GM12878 (cell line): Measurements from ENCODE around the gene SHISA7. TPM values are rescaled to one million over a fixed set of nuclear protein-coding genes. Genes with fewer than 3 reads are reported as not detected.
"Not testable (repeated sequence)": the region's sequence is repeated elsewhere in the genome, so short reads cannot be mapped to it uniquely, and the experiment has no call there.

Experiments used
- ATAC-seq: fragments of 200-7000 bp; cut with Tn5 transposase; 3 replicates; pipeline ENCODE4 v1.9.1; 2020; ENCODE audit warnings: mild to moderate bottlenecking, moderate library complexity
- BruUV-seq: library from RNA; stranded (reverse); fragments of 400-500 nt; replicated peaks from 2 replicates; lab custom pipeline; 2021; lab: Mats Ljungman, UMichigan
- CTCF ChIA-PET: fragments of 300-600 bp; sonication (Branson Sonifier 250); formaldehyde crosslinking; extraction: SDS; loops from one replicate; lab custom pipeline; 2021; ENCODE audit warnings: inconsistent platforms; lab: Yijun Ruan, JAX
- POLR2A ChIA-PET: fragments of 350-600 bp; formaldehyde crosslinking; extraction: SDS; loops from one replicate; lab custom pipeline; 2021; ENCODE audit warnings: inconsistent platforms; lab: Charles Lee
- RAD21 ChIA-PET: fragments of 300-600 bp; sonication (Branson Sonifier 250); formaldehyde crosslinking; loops from one replicate; lab custom pipeline; 2023; ENCODE audit warnings: antibody characterized with exemption; ENCODE audit not compliant: unreplicated experiment; lab: Charles Lee
- SMC1A ChIA-PET: fragments of 300-600 bp; sonication (Branson Sonifier 250); formaldehyde crosslinking; loops from one replicate; lab custom pipeline; 2023; ENCODE audit not compliant: unreplicated experiment, uncharacterized antibody; lab: Charles Lee
- DNase-seq: peaks from one replicate; pipeline ENCODE4 v3.0.0-alpha.2; 2011; ENCODE audit warnings: low read depth, low spot score
- FAIRE-seq: peaks from 3 replicates; lab custom pipeline; 2011; peaks lifted over from hg19 to GRCh38; lab: Jason Lieb, UNC
- H2AFZ ChIP-seq: 2 replicates; pipeline ENCODE4 v1.6.0; 2011; ENCODE audit warnings: low read depth, low read length, control low read depth; ENCODE audit not compliant: control insufficient read depth
- H3K27ac ChIP-seq: 2 replicates; pipeline ENCODE4 v1.5.1; 2011; ENCODE audit warnings: control low read depth; ENCODE audit not compliant: control insufficient read depth, insufficient read depth
- H3K27me3 ChIP-seq, 2 experiments: replicated peaks in 1 of 2; 2 replicates each; pipeline versions ENCODE4 v1.6.0 to v1.6.1; 2011; ENCODE audit warnings: low read length in 1 of 2; ENCODE audit not compliant: control insufficient read depth in 2 of 2, insufficient read depth in 2 of 2
- H3K36me3 ChIP-seq, 2 experiments: 2 replicates each; pipeline ENCODE4 v1.5.1; 2011; ENCODE audit warnings: low read length in 1 of 2; ENCODE audit not compliant: control insufficient read depth in 2 of 2, insufficient read depth in 2 of 2
- H3K4me1 ChIP-seq: 2 replicates; pipeline ENCODE4 v1.6.1; 2011; ENCODE audit warnings: mild to moderate bottlenecking, low read length, moderate library complexity, mixed read lengths; ENCODE audit not compliant: control insufficient read depth, insufficient read depth
- H3K4me2 ChIP-seq: 2 replicates; pipeline ENCODE4 v1.6.0; 2011; ENCODE audit warnings: control low read depth; ENCODE audit not compliant: control insufficient read depth, insufficient read depth
- H3K4me3 ChIP-seq: fragments of 200-600 bp; sonication (generic); 2 replicates; pipeline ENCODE4 v1.5.1; 2016
- H3K79me2 ChIP-seq: 2 replicates; pipeline ENCODE4 v1.6.0; 2011; ENCODE audit warnings: low read length; ENCODE audit not compliant: control insufficient read depth, insufficient read depth
- H3K9ac ChIP-seq: 2 replicates; pipeline ENCODE4 v1.8.0; 2011; ENCODE audit warnings: low read length, control low read depth, mixed read lengths; ENCODE audit not compliant: control insufficient read depth, insufficient read depth
- H3K9me3 ChIP-seq: replicated peaks from 3 replicates; pipeline ENCODE4 v1.5.1; 2011; ENCODE audit warnings: mild to moderate bottlenecking, low read length; ENCODE audit not compliant: control insufficient read depth, insufficient read depth
- H4K20me1 ChIP-seq: 2 replicates; pipeline ENCODE4 v1.6.0; 2011; ENCODE audit not compliant: control insufficient read depth, insufficient read depth
- BHLHE40 ChIP-seq, 2 experiments: fragments of 450-650 bp in 1 of 2; IDR thresholded peaks; 2 replicates each; pipeline ENCODE4 v1.6.1; 2011 to 2017; ENCODE audit warnings: low read depth in 2 of 2, borderline replicate concordance in 1 of 2, improper control_type of control experiment in 1 of 2, low read length in 1 of 2, mild to moderate bottlenecking in 1 of 2
- FOXM1 ChIP-seq: IDR thresholded peaks from 2 replicates; pipeline ENCODE4 v1.6.1; 2012; ENCODE audit warnings: low read depth, mild to moderate bottlenecking, inconsistent platforms, low read length, moderate library complexity
- GABPA ChIP-seq: IDR thresholded peaks from 2 replicates; pipeline ENCODE4 v1.6.1; 2014; ENCODE audit warnings: antibody characterized with exemption, low read depth, mild to moderate bottlenecking, inconsistent platforms
- MEF2B ChIP-seq: fragments of 450-650 bp; IDR thresholded peaks from 2 replicates; pipeline ENCODE4 v1.6.1; 2018; ENCODE audit warnings: mild to moderate bottlenecking, moderate library complexity; ENCODE audit not compliant: partially characterized antibody, poor library complexity, severe bottlenecking
- POLR2AphosphoS5 ChIP-seq: IDR thresholded peaks from 2 replicates; pipeline ENCODE4 v1.6.1; 2011; ENCODE audit warnings: mild to moderate bottlenecking, low read length, inconsistent platforms
- SMC3 ChIP-seq: IDR thresholded peaks from 2 replicates; pipeline ENCODE4 v1.6.1; 2011; ENCODE audit warnings: low read length, improper control_type of control experiment, borderline replicate concordance
- TCF3 ChIP-seq: IDR thresholded peaks from 2 replicates; pipeline ENCODE4 v1.6.1; 2012; ENCODE audit warnings: low read depth, mild to moderate bottlenecking, low read length, borderline replicate concordance; ENCODE audit not compliant: insufficient read depth
- WGBS: methylation state at CpG from one replicate; pipeline ENCODE4 v1.1.6; 2016; ENCODE audit warnings: low lambda C conversion rate; ENCODE audit not compliant: insufficient replicate concordance, insufficient coverage; ENCODE audit errors: missing lambda C conversion rate; 5-methylcytosine and 5-hydroxymethylcytosine counted together
- in situ Hi-C: fragments of 300-500 bp; cut with MboI; formaldehyde crosslinking; loops from 9 replicates; pipeline ENCODE4 v1.14.3; 2018; ENCODE audit warnings: mixed read lengths
- intact Hi-C: fragments of 100-400 bp; cut with micrococcal nuclease; formaldehyde crosslinking; loops from one replicate; pipeline ENCODE4 v1.14.2; 2022; ENCODE audit not compliant: unreplicated experiment
- polyA plus RNA-seq, 11 experiments: library from polyadenylated mRNA; depleted of rRNA in 4 of 11; unstranded in 6 of 11; stranded (reverse) in 5 of 11; fragments of >200 nt; fragmentation: Nextera tagmentation in 4 of 11; fragmentation: Illumina TruSeq in 1 of 11; extraction: Ambion mirVana in 4 of 11; extraction: Trizol in 1 of 11; gene quantifications; 1 replicate in 1 of 11; 2 replicates in 10 of 11; pipeline versions ENCODE4 v1.2.1 to v1.2.3, GENCODE V29; 2011 to 2016; ENCODE audit warnings: inconsistent platforms in 2 of 11, missing spikeins in 2 of 11, low read depth in 1 of 11
- total RNA-seq, 4 experiments: library from RNA; depleted of rRNA in 3 of 4; stranded (reverse); fragments of >200 nt in 3 of 4; fragmentation: Illumina TruSeq in 1 of 4; extraction: Trizol in 1 of 4; gene quantifications; 2 replicates each; pipeline versions ENCODE4 v1.2.1 to v1.2.3, GENCODE V29; 2013 to 2021
- TF ChIP-seq, protein P1 (sequence below): fragments of 450-650 bp; IDR thresholded peaks from 2 replicates; pipeline ENCODE4 v1.6.1; 2018; ENCODE audit warnings: mild to moderate bottlenecking, low read depth, moderate library complexity; ENCODE audit not compliant: partially characterized antibody

Gene SHISA7
- total and polyA plus RNA-seq, 10 of the 15 experiments (the other 5 are each of a cell fraction or from before 2014, with no cell fraction given): 0.03 TPM; not detected in 9

DNA sequence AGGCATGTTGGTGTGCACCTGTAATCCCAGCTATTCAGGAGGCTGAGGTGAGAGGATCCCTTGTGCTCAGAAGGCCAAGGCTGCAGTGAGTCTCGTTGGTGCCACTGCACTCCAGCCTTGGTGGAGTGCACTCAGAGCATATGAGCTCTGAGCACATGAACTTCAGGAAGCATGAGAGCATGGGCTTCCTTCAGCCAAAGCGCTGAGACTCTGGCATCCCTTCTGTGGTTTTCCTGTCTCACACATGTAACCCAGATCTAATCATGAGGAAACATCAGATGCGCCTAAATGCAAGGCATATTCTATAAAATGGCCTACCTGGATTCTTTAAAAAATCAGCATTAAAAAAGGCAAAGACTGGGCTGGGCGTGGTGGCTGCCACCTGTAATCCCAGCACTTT, 21.8 kb downstream of the SHISA7 start:
- H3K27me3 ChIP-seq, in situ Hi-C loops, H4K20me1 ChIP-seq, H3K4me3 ChIP-seq, H3K4me2 ChIP-seq, H3K9me3 ChIP-seq, ATAC-seq, H2AFZ ChIP-seq, H3K4me1 ChIP-seq, H3K79me2 ChIP-seq, intact Hi-C loops, DNase-seq, RAD21 ChIA-PET, H3K27ac ChIP-seq, H3K9ac ChIP-seq, BruUV-seq, POLR2A ChIA-PET, H3K36me3 ChIP-seq, FAIRE-seq: not testable (repeated sequence)
- ChIA-PET CTCF (interaction anchor here (0.6 to 0.7 kb wide), 2 partner anchors 26 to 280 kb away, joined by 3 read pairs; no protein-coding TSS in a partner anchor), SMC1A (interaction anchor here (0.6 kb wide), 1 partner anchor 77 kb away, joined by 3 read pairs; no protein-coding TSS in a partner anchor)
- WGBS: 8% methylated on average over 4 of the region's 4 CpGs

DNA sequence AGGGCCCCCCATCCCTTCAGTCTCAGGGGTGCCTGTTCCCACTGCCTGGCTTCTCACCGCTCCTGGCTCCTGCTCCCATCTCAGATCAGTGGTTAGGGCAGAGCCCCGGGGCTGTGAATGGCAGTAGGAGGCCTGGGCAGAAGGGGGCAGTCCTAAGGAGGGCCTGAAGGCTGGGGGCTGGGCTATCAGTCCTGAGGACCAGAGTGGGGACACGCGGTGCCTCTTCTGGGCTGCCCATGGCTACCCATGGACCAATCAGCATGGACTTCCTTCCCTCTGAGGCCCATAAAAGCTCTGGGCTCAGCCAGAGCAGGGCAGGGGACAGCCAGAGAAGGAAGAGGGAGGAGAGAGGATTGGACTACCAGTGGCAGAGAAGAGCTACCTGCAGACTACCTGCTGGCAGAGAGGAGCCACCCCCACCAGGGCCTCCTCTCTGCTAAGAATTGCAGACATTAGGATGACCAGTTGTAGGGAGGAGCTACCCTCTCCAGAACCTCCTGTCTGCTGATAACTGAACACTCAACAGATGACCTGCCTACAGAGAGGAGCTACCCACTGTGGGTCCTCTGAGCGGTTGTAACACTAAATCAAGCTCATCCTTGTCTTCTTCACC, 23.4 kb downstream of the SHISA7 start:
- Histone ChIP-seq H3K79me2 (no peaks in the 10 kb centered on the region), H3K4me3 (no peak overlapping the region), H2AFZ (no peak overlapping the region), H3K36me3 (no peaks in the 10 kb centered on the region), H3K9me3 (no peaks in the 10 kb centered on the region; the same call in 2 of the 3 replicates), H3K4me1 (no peaks in the 10 kb centered on the region), H3K27ac (no peak overlapping the region), H4K20me1 (no peaks in the 10 kb centered on the region), H3K9ac (no peak overlapping the region), H3K27me3 (no peaks in the 10 kb centered on the region), H3K4me2 (no peak overlapping the region)
- in situ Hi-C loops: loop anchor here (5.0 kb wide), 2 partner anchors 207 to 277 kb away; no protein-coding TSS in a partner anchor
- BruUV-seq: no TSS peak
- CTCF ChIA-PET: interaction anchor here (0.6 to 2.0 kb wide), 5 partner anchors 18 to 276 kb away, joined by 3 to 8 read pairs (median 4); no protein-coding TSS in a partner anchor
- ATAC-seq: no peak
- RAD21 ChIA-PET: no interaction called here
- WGBS: 50% methylated on average over 5 of the region's 5 CpGs
- POLR2A ChIA-PET: interaction anchor here (0.6 kb wide), 1 partner anchor 144 kb away, joined by 4 read pairs; no protein-coding TSS in a partner anchor
- no peak for FAIRE-seq
- intact Hi-C loops: loop anchor here (2.0 kb wide), 1 partner anchor 127 kb away; no protein-coding TSS in a partner anchor
- no peak for DNase-seq
- SMC1A ChIA-PET: interaction anchor here (1.4 kb wide), 1 partner anchor 205 kb away, joined by 3 read pairs; no protein-coding TSS in a partner anchor
- TF ChIP-seq POLR2AphosphoS5 (no peak), BHLHE40 (IDR thresholded peaks at IDR 0.05; ENCODE audit: borderline replicate concordance in 1 of 2, low read depth in 2 of 2, low read length in 1 of 2) (no peak), SMC3 (no peak), GABPA (no peak), FOXM1 (no peak), TCF3 (no peak), MEF2B (no peak)
- TF ChIP-seq, protein P1, sequence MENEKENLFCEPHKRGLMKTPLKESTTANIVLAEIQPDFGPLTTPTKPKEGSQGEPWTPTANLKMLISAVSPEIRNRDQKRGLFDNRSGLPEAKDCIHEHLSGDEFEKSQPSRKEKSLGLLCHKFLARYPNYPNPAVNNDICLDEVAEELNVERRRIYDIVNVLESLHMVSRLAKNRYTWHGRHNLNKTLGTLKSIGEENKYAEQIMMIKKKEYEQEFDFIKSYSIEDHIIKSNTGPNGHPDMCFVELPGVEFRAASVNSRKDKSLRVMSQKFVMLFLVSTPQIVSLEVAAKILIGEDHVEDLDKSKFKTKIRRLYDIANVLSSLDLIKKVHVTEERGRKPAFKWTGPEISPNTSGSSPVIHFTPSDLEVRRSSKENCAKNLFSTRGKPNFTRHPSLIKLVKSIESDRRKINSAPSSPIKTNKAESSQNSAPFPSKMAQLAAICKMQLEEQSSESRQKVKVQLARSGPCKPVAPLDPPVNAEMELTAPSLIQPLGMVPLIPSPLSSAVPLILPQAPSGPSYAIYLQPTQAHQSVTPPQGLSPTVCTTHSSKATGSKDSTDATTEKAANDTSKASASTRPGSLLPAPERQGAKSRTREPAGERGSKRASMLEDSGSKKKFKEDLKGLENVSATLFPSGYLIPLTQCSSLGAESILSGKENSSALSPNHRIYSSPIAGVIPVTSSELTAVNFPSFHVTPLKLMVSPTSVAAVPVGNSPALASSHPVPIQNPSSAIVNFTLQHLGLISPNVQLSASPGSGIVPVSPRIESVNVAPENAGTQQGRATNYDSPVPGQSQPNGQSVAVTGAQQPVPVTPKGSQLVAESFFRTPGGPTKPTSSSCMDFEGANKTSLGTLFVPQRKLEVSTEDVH: no peak
